Smooth muscle cell (in vitro differentiated cells): ENCODE data around the gene ANKRD22. TPM values are rescaled to one million over a fixed set of nuclear protein-coding genes. Genes with fewer than 3 reads are reported as not detected.
"Not testable (repeated sequence)": the region's sequence is repeated elsewhere in the genome, so short reads cannot be mapped to it uniquely, and the experiment has no call there.

Experiments used
- DNase-seq: peaks from one replicate; lab custom pipeline; 2025; ENCODE audit not compliant: unreplicated experiment; lab: John Stamatoyannopoulos, UW
- H2AFZ ChIP-seq: fragments of 200-600 bp; sonication (generic); 2 replicates; pipeline ENCODE4 v1.6.0; 2016; ENCODE audit warnings: antibody characterized with exemption, low read depth, mild to moderate bottlenecking
- H3F3A ChIP-seq: fragments of 200-600 bp; sonication (generic); 2 replicates; pipeline ENCODE4 v1.6.0; 2017; ENCODE audit warnings: antibody characterized with exemption, low read depth
- H3K27ac ChIP-seq: fragments of 200-600 bp; sonication (generic); 2 replicates; pipeline ENCODE4 v1.5.1; 2016; ENCODE audit warnings: low read depth, mild to moderate bottlenecking
- H3K27me3 ChIP-seq: fragments of 200-600 bp; sonication (generic); 2 replicates; pipeline ENCODE4 v1.6.1; 2016; ENCODE audit warnings: low read depth, mild to moderate bottlenecking
- H3K36me3 ChIP-seq: fragments of 200-600 bp; sonication (generic); 2 replicates; pipeline ENCODE4 v1.5.1; 2016; ENCODE audit warnings: low read depth
- H3K4me1 ChIP-seq: fragments of 200-600 bp; sonication (generic); 2 replicates; pipeline ENCODE4 v1.5.1; 2016; ENCODE audit warnings: low read depth
- H3K4me2 ChIP-seq: fragments of 200-600 bp; sonication (generic); 2 replicates; pipeline ENCODE4 v1.6.0; 2016; ENCODE audit warnings: mild to moderate bottlenecking
- H3K4me3 ChIP-seq: fragments of 200-600 bp; sonication (generic); 2 replicates; pipeline ENCODE4 v1.5.1; 2016; ENCODE audit warnings: mild to moderate bottlenecking
- H3K79me2 ChIP-seq: fragments of 200-600 bp; sonication (generic); 2 replicates; pipeline ENCODE4 v1.6.0; 2016; ENCODE audit warnings: low read depth, mild to moderate bottlenecking
- H3K9ac ChIP-seq: fragments of 200-600 bp; sonication (generic); 2 replicates; pipeline ENCODE4 v1.6.0; 2016; ENCODE audit warnings: low read depth
- H3K9me3 ChIP-seq: fragments of 200-600 bp; sonication (generic); replicated peaks from 2 replicates; pipeline ENCODE4 v1.5.1; 2016; ENCODE audit warnings: low read depth
- H4K20me1 ChIP-seq: fragments of 200-600 bp; sonication (generic); 2 replicates; pipeline ENCODE4 v1.6.0; 2016; ENCODE audit warnings: low read depth
- WGBS: methylation state at CpG from one replicate; pipeline ENCODE4 v1.1.7; 2016; ENCODE audit warnings: low lambda C conversion rate; 5-methylcytosine and 5-hydroxymethylcytosine counted together
- polyA plus RNA-seq: library from polyadenylated mRNA; unstranded; fragments of >200 nt; fragmentation: Nextera tagmentation; extraction: Ambion mirVana; gene quantifications from 2 replicates; pipeline ENCODE4 v1.2.1, GENCODE V29; 2016
- total RNA-seq: library from RNA; depleted of rRNA; stranded (reverse); fragments of >200 nt; gene quantifications from 2 replicates; pipeline ENCODE4 v1.2.3, GENCODE V29; 2014
- TF ChIP-seq, protein P1 (sequence below): fragments of 200-600 bp; sonication (generic); IDR thresholded peaks from 2 replicates; pipeline ENCODE4 v1.5.1; 2017; ENCODE audit warnings: borderline replicate concordance, mild to moderate bottlenecking, antibody characterized with exemption; ENCODE audit not compliant: insufficient read depth, poor library complexity, severe bottlenecking

The ANKRD22 gene
- total and polyA plus RNA-seq, 2 experiments from 2014 or later = 1.9 to 3.4 TPM

DNA sequence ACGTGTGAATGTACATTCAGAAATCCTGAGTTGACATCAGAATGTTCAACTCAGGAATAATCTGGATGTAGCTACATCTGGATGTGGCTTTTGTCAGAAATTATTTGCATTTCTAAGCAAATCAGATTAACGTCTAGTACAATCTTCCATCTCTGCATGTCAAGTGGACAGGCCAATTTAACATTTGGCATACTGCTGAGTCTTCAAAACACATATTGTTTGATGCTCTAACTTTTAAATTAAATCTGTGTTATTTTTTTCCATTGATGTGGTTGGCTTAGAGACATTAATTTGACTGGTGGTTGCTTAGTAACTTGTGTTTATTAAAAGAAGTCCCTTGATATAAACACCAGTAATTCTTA, 31.8 kb upstream of the ANKRD22 start:
- no peaks in the 10 kb centered on the region for H4K20me1 ChIP-seq
- peak overlapping the region; percentile 24 for H3K27ac ChIP-seq
- no peaks in the 10 kb centered on the region for H3F3A ChIP-seq
- DNase-seq = no peak
- TF ChIP-seq, protein P1, sequence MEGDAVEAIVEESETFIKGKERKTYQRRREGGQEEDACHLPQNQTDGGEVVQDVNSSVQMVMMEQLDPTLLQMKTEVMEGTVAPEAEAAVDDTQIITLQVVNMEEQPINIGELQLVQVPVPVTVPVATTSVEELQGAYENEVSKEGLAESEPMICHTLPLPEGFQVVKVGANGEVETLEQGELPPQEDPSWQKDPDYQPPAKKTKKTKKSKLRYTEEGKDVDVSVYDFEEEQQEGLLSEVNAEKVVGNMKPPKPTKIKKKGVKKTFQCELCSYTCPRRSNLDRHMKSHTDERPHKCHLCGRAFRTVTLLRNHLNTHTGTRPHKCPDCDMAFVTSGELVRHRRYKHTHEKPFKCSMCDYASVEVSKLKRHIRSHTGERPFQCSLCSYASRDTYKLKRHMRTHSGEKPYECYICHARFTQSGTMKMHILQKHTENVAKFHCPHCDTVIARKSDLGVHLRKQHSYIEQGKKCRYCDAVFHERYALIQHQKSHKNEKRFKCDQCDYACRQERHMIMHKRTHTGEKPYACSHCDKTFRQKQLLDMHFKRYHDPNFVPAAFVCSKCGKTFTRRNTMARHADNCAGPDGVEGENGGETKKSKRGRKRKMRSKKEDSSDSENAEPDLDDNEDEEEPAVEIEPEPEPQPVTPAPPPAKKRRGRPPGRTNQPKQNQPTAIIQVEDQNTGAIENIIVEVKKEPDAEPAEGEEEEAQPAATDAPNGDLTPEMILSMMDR = no peak
- H3K4me2 ChIP-seq = peak overlapping the region; percentile 69
- 76% methylated on average over 2 of the region's 2 CpGs for WGBS
- H3K79me2 ChIP-seq = no peaks in the 10 kb centered on the region
- H3K4me1 ChIP-seq = peaks cover 16% of the 10 kb centered on the region
- H3K36me3 ChIP-seq = no peaks in the 10 kb centered on the region
- H3K27me3 ChIP-seq = peaks cover 42% of the 10 kb centered on the region
- no peak overlapping the region for H2AFZ ChIP-seq
- no peak overlapping the region for H3K4me3 ChIP-seq
- no peaks in the 10 kb centered on the region for H3K9me3 ChIP-seq
- no peak overlapping the region for H3K9ac ChIP-seq

DNA sequence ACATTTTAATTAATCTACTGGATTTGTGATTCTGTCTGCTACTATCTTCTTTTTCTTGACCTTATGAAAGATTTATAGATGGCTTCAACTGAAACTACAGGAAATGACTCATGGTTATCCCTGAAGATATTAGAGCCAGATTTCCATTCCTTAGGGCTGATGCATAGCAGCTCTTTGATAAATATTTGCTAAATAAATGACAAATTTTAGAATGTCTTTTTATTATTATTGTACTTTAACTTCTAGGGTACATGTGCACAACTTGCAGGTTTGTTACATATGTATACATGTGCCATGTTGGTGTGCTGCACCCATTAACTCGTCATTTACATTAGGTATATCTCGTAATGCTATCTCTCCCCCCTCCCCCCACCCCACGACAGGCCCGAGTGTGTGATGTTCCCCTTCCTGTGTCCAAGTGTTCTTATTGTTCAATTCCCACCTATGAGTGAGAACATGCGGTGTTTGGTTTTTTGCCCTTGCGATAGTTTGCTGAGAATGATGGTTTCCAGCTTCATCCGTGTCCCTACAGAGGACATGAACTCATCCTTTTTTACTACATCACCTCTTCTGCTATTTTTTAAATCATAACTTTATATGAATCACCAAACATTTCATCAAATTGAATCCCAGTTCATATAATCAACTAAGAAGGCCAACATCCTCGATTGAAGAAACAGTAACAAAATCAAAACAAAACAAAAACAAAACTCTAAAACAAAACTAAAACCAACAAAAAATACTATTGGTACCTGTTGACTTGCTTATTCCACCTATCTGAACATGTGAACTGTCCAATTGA, 31.2 kb upstream of the ANKRD22 start:
- H3K79me2 ChIP-seq, H3F3A ChIP-seq, H2AFZ ChIP-seq, DNase-seq, H3K36me3 ChIP-seq, H3K4me3 ChIP-seq, H3K9ac ChIP-seq, H3K9me3 ChIP-seq, H4K20me1 ChIP-seq: not testable (repeated sequence)
- 76% methylated on average over 8 of the region's 8 CpGs for WGBS
- Histone ChIP-seq H3K4me1 (peaks cover 16% of the 10 kb centered on the region), H3K4me2 (peak overlapping the region; percentile 69), H3K27me3 (peaks cover 42% of the 10 kb centered on the region), H3K27ac (peak overlapping the region; percentile 71)

DNA sequence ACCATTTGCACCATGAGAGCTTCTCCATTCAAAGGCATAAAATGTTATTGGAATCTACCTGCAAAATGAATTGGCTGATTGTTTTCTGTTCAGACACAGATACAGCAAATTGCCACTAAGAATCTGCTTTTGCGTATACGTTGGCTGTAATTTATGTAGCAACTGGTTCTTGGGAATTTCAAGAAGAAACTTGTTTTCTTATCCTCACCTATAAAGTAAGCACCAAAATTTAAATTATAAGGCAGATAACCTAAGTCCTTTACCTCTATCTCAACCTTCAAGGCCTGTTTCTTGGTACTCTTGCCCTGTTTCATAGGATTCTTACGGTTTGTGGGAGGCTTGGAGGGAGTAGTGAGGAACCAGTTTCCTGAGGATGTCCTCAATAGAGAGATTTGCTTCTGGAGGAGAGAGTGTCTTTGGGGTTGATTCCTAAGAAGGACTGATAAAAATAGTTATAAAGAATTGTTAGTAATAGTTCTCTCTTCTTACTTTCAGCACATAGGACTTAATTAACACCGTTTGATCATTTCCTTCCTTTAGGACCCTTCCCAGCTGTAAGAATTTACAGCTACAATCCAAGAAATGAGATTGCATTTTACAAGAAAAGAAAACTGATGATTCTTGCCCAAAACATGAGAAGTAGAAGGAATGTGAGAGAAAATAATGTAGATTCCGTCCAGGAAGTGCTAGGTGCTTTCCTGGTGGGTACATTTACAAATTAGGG, 30.4 kb upstream of the ANKRD22 start:
- peak overlapping the region; percentile 33 for H3K9ac ChIP-seq
- TF ChIP-seq, protein P1 = no peak

DNA sequence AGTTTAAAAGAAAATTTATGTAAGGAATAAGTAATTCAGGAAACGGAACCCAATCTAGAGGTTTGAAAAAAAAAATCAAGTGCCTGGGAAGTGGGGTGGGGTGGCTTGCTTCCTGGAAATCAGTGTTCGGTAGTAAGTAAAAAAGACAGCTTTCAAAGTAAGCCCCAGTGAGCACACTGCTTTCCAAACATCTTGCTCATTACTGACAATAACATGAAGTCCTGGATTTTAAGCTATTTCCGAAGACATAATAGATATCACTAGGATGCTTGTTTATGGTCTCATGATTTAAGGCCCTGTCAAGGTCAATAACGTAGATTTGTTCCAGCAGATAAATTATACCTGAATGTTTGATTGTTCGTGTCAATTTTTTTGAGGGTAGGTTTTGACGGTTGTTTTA, 29.7 kb upstream of the ANKRD22 start:
- Histone ChIP-seq H3K9ac (no peak overlapping the region), H3K4me1 (peaks cover 16% of the 10 kb centered on the region), H3K27ac (no peak overlapping the region), H2AFZ (peak overlapping the region; percentile 93), H3K36me3 (no peaks in the 10 kb centered on the region), H3K9me3 (no peaks in the 10 kb centered on the region), H3K4me3 (peak overlapping the region; percentile 82), H3K4me2 (peak overlapping the region; percentile 97), H3K27me3 (peaks cover 48% of the 10 kb centered on the region), H3F3A (no peaks in the 10 kb centered on the region), H3K79me2 (no peaks in the 10 kb centered on the region), H4K20me1 (no peaks in the 10 kb centered on the region)
- TF ChIP-seq, protein P1 = no peak
- 78% methylated on average over 6 of the region's 6 CpGs for WGBS
- no peak for DNase-seq

More for the DNA sequence above, 30.4 kb upstream of the ANKRD22 start:
- Histone ChIP-seq H3K9me3 (no peaks in the 10 kb centered on the region), H3K27me3 (peaks cover 46% of the 10 kb centered on the region), H3K36me3 (no peaks in the 10 kb centered on the region), H3F3A (no peaks in the 10 kb centered on the region), H4K20me1 (no peaks in the 10 kb centered on the region), H3K27ac (peak overlapping the region; percentile 71), H2AFZ (no peak overlapping the region), H3K4me2 (peak overlapping the region; percentile 69), H3K79me2 (no peaks in the 10 kb centered on the region), H3K4me3 (peak overlapping the region; percentile 82), H3K4me1 (peaks cover 16% of the 10 kb centered on the region)
- WGBS = 77% methylated on average over 5 of the region's 5 CpGs
- no peak for DNase-seq
